Glutamatergic neuron (in vitro differentiated cells): Measurements from ENCODE around the gene SHISA3. TPM values are rescaled to one million over a fixed set of nuclear protein-coding genes. Genes with fewer than 3 reads are reported as not detected.

Source experiments
- DNase-seq: peaks from one replicate; pipeline ENCODE4 v3.0.0; 2022
- H3K27ac Mint-ChIP-seq: one replicate; pipeline ENCODE4 v1.8.0; 2020; ENCODE audit warnings: mild to moderate bottlenecking, mixed read lengths, inconsistent platforms; ENCODE audit not compliant: unreplicated experiment
- H3K27me3 Mint-ChIP-seq: one replicate; pipeline ENCODE4 v1.8.0; 2020; ENCODE audit warnings: mild to moderate bottlenecking, moderate library complexity, mixed read lengths, inconsistent platforms; ENCODE audit not compliant: unreplicated experiment
- H3K36me3 Mint-ChIP-seq: one replicate; pipeline ENCODE4 v1.8.0; 2020; ENCODE audit warnings: mild to moderate bottlenecking, mixed read lengths, inconsistent platforms; ENCODE audit not compliant: unreplicated experiment
- H3K4me1 Mint-ChIP-seq: one replicate; pipeline ENCODE4 v1.8.0; 2020; ENCODE audit warnings: mild to moderate bottlenecking, low read depth, mixed read lengths, inconsistent platforms; ENCODE audit not compliant: unreplicated experiment
- H3K4me3 Mint-ChIP-seq: one replicate; pipeline ENCODE4 v1.8.0; 2020; ENCODE audit warnings: mild to moderate bottlenecking, mixed read lengths, inconsistent platforms; ENCODE audit not compliant: unreplicated experiment
- H3K9me3 Mint-ChIP-seq: one replicate; pipeline ENCODE4 v1.8.0; 2020; ENCODE audit warnings: mild to moderate bottlenecking, moderate library complexity, mixed read lengths, inconsistent platforms; ENCODE audit not compliant: unreplicated experiment
- CTCF ChIP-seq: fragments of 200-600 bp; sonication (generic); IDR thresholded peaks from one replicate; pipeline ENCODE4 v1.5.0; 2021; ENCODE audit not compliant: partially characterized antibody, unreplicated experiment
- total RNA-seq: library from RNA; stranded (reverse); fragmentation: NEBNext Ultra II Directional; extraction: Animal tissue kit (Norgen Biotek cat#: 25700); gene quantifications from one replicate; pipeline ENCODE4 v1.2.1, GENCODE V29; 2021; ENCODE audit not compliant: unreplicated experiment

The SHISA3 gene
- total RNA-seq, 1 donor from 2014 or later = 0.42 TPM

GRCh38 chr4:42446823-42447222 lies 49.5 kb downstream of the SHISA3 start:
- H3K4me1 Mint-ChIP-seq = peaks cover 4% of the 10 kb centered on the region
- DNase-seq = no peak
- no peak for TF ChIP-seq CTCF
- no peak overlapping the region for H3K4me3 Mint-ChIP-seq
- peaks cover 4% of the 10 kb centered on the region for H3K27me3 Mint-ChIP-seq
- H3K9me3 Mint-ChIP-seq = peaks cover 4% of the 10 kb centered on the region
- H3K36me3 Mint-ChIP-seq = peaks cover 8% of the 10 kb centered on the region
- H3K27ac Mint-ChIP-seq = no peak overlapping the region

Other genes with a start within 250 kb of the SHISA3 start
- gene BEND4, start 244.8 kb upstream of the SHISA3 start, total RNA-seq = 2.1 TPM